GM23338 (cell line): ENCODE data around the gene FANCC. TPM values are rescaled to one million over a fixed set of nuclear protein-coding genes. Genes with fewer than 3 reads are reported as not detected.

ENCODE experiments used
- ATAC-seq: fragments of 200-7000 bp; cut with Tn5 transposase; 3 replicates; pipeline ENCODE4 v1.9.1; 2020
- DNase-seq: peaks from one replicate; pipeline ENCODE4 v3.0.0-alpha.2; 2015; ENCODE audit warnings: low spot score
- H2AFZ ChIP-seq: fragments of 200-600 bp; sonication (generic); 2 replicates; pipeline ENCODE4 v1.8.0; 2016; ENCODE audit warnings: antibody characterized with exemption, mild to moderate bottlenecking, moderate library complexity
- H3F3A ChIP-seq: fragments of 200-600 bp; sonication (generic); replicated peaks from 2 replicates; pipeline ENCODE4 v1.8.0; 2017; ENCODE audit warnings: antibody characterized with exemption, mixed run types, low read depth
- H3K27ac ChIP-seq: fragments of 200-600 bp; sonication (generic); 2 replicates; pipeline ENCODE4 v1.6.1; 2016; ENCODE audit warnings: low read depth
- H3K27me3 ChIP-seq: fragments of 200-600 bp; sonication (generic); 2 replicates; pipeline ENCODE4 v1.8.0; 2016; ENCODE audit warnings: mild to moderate bottlenecking, mixed run types, moderate library complexity; ENCODE audit not compliant: insufficient read depth
- H3K36me3 ChIP-seq: fragments of 200-600 bp; sonication (generic); 2 replicates; pipeline ENCODE4 v1.8.0; 2016; ENCODE audit warnings: mild to moderate bottlenecking; ENCODE audit not compliant: insufficient read depth
- H3K4me1 ChIP-seq: fragments of 200-600 bp; sonication (generic); 2 replicates; pipeline ENCODE4 v1.8.0; 2016; ENCODE audit warnings: mild to moderate bottlenecking, moderate library complexity; ENCODE audit not compliant: insufficient read depth
- H3K4me2 ChIP-seq: fragments of 200-600 bp; sonication (generic); 2 replicates; pipeline ENCODE4 v1.7.1; 2017; ENCODE audit warnings: mixed run types
- H3K4me3 ChIP-seq: fragments of 200-600 bp; sonication (generic); 2 replicates; pipeline ENCODE4 v1.6.1; 2016; ENCODE audit warnings: mixed run types
- H3K79me2 ChIP-seq: fragments of 200-600 bp; sonication (generic); replicated peaks from 2 replicates; pipeline ENCODE4 v1.8.0; 2017; ENCODE audit warnings: mild to moderate bottlenecking; ENCODE audit not compliant: insufficient read depth
- H3K9me2 ChIP-seq: fragments of 200-600 bp; sonication (generic); 2 replicates; pipeline ENCODE4 v1.8.0; 2017; ENCODE audit not compliant: insufficient read depth
- H4K20me1 ChIP-seq: fragments of 200-600 bp; sonication (generic); replicated peaks from 2 replicates; pipeline ENCODE4 v1.8.0; 2017; ENCODE audit warnings: mild to moderate bottlenecking; ENCODE audit not compliant: insufficient read depth
- H3K27ac Mint-ChIP-seq: 2 replicates; pipeline ENCODE4 v1.8.0; 2020; ENCODE audit warnings: inconsistent platforms, mild to moderate bottlenecking, moderate library complexity, mixed read lengths
- H3K27me3 Mint-ChIP-seq: 3 replicates; pipeline ENCODE4 v1.8.0; 2022; ENCODE audit warnings: low read depth, mild to moderate bottlenecking, moderate library complexity, mixed read lengths, inconsistent platforms; ENCODE audit not compliant: insufficient read depth, poor library complexity
- H3K36me3 Mint-ChIP-seq: 3 replicates; pipeline ENCODE4 v1.8.0; 2021; ENCODE audit warnings: low read depth, mild to moderate bottlenecking, inconsistent platforms, moderate library complexity, mixed read lengths
- H3K4me1 Mint-ChIP-seq: 3 replicates; pipeline ENCODE4 v1.8.0; 2020; ENCODE audit warnings: mild to moderate bottlenecking, inconsistent platforms, mixed read lengths
- H3K4me3 Mint-ChIP-seq: 3 replicates; pipeline ENCODE4 v1.8.0; 2021; ENCODE audit warnings: moderate library complexity, mild to moderate bottlenecking, inconsistent platforms, mixed read lengths
- H3K9me3 Mint-ChIP-seq: 3 replicates; pipeline ENCODE4 v1.8.0; 2020; ENCODE audit warnings: moderate library complexity, mild to moderate bottlenecking, inconsistent platforms, mixed read lengths
- CREB1 ChIP-seq: fragments of 250-450 bp; sonication (Bioruptor Pico); IDR thresholded peaks from 2 replicates; pipeline ENCODE4 v1.5.0; 2020; ENCODE audit warnings: low read depth, mild to moderate bottlenecking, moderate library complexity
- CTCF ChIP-seq, 2 experiments: fragments of 200-600 bp in 1 of 2; sonication (generic) in 1 of 2; conservative IDR thresholded peaks; 2 replicates each; pipeline versions ENCODE4 v1.5.1 to v1.6.1; 2016 to 2017; ENCODE audit warnings: antibody characterized with exemption in 2 of 2, low read depth in 2 of 2, mild to moderate bottlenecking in 2 of 2, moderate library complexity in 1 of 2
- ETS1 ChIP-seq: IDR thresholded peaks from 2 replicates; pipeline ENCODE4 v1.6.1; 2016; ENCODE audit warnings: antibody characterized with exemption
- EZH2 ChIP-seq: fragments of 200-600 bp; sonication (generic); IDR thresholded peaks from one replicate; pipeline ENCODE4 v1.8.0; 2017; ENCODE audit warnings: antibody characterized with exemption, mild to moderate bottlenecking, low read depth; ENCODE audit not compliant: unreplicated experiment
- EZH2phosphoT487 ChIP-seq: fragments of 200-600 bp; sonication (generic); IDR thresholded peaks from one replicate; pipeline ENCODE4 v1.8.1; 2018; ENCODE audit warnings: antibody characterized with exemption; ENCODE audit not compliant: unreplicated experiment
- JUNB ChIP-seq: IDR thresholded peaks from one replicate; pipeline ENCODE4 v1.6.1; 2016; ENCODE audit warnings: antibody characterized with exemption; ENCODE audit not compliant: unreplicated experiment
- NANOG ChIP-seq: IDR thresholded peaks from 2 replicates; pipeline ENCODE4 v1.6.1; 2016; ENCODE audit warnings: antibody characterized with exemption, borderline replicate concordance
- POLR2AphosphoS5 ChIP-seq: IDR thresholded peaks from 2 replicates; pipeline ENCODE4 v1.6.1; 2016; ENCODE audit warnings: antibody characterized with exemption, low read depth
- REST ChIP-seq: IDR thresholded peaks from one replicate; pipeline ENCODE4 v1.6.1; 2018; ENCODE audit warnings: antibody characterized with exemption; ENCODE audit not compliant: unreplicated experiment
- STAT1 ChIP-seq: IDR thresholded peaks from one replicate; pipeline ENCODE4 v1.6.1; 2016; ENCODE audit warnings: antibody characterized with exemption; ENCODE audit not compliant: unreplicated experiment
- ZNF114 ChIP-seq: fragments of 250-450 bp; sonication (Bioruptor Pico); IDR thresholded peaks from 2 replicates; pipeline ENCODE4 v1.5.0; 2020; ENCODE audit warnings: mild to moderate bottlenecking, moderate library complexity
- ZNF331 ChIP-seq: fragments of 250-450 bp; sonication (Bioruptor Pico); IDR thresholded peaks from 2 replicates; pipeline ENCODE4 v1.5.0; 2020; ENCODE audit warnings: low read depth, mild to moderate bottlenecking, moderate library complexity
- ZNF462 ChIP-seq: fragments of 250-450 bp; sonication (Bioruptor Pico); IDR thresholded peaks from 2 replicates; pipeline ENCODE4 v1.5.0; 2020; ENCODE audit warnings: mild to moderate bottlenecking, moderate library complexity
- polyA plus RNA-seq: library from polyadenylated mRNA; unstranded; fragments of >200 nt; fragmentation: Nextera tagmentation; extraction: Ambion mirVana; gene quantifications from 2 replicates; pipeline ENCODE4 v1.2.1, GENCODE V29; 2016
- total RNA-seq: library from RNA; depleted of rRNA; stranded (reverse); fragments of >200 nt; shearing (Covaris generic); gene quantifications from 2 replicates; pipeline ENCODE4 v1.2.3, GENCODE V29; 2014

The FANCC gene
- total and polyA plus RNA-seq, 2 experiments from 2014 or later, result 7.8 to 18.1 TPM

GRCh38 chr9:95086564-95086955 is 230.9 kb downstream of the FANCC start:
- H3F3A ChIP-seq, result no peaks in the 10 kb centered on the region
- H3K36me3 ChIP-seq, result no peaks in the 10 kb centered on the region
- ATAC-seq, result no peak
- H3K36me3 Mint-ChIP-seq, result peaks cover 4% of the 10 kb centered on the region; the same call in 2 of the 3 replicates
- TF ChIP-seq EZH2phosphoT487 (no peak), ZNF114 (no peak), ZNF462 (CRISPR knock-in tag) (no peak), JUNB (no peak), POLR2AphosphoS5 (no peak), CTCF (conservative IDR thresholded peaks at IDR 0.05; ENCODE audit: low read depth in 2 of 2) (no peak), ZNF331 (no peak), CREB1 (CRISPR knock-in tag) (no peak), REST (no peak), EZH2 (no peak), STAT1 (no peak), ETS1 (no peak), NANOG (no peak)
- H4K20me1 ChIP-seq, result no peaks in the 10 kb centered on the region
- H3K4me1 ChIP-seq, result no peaks in the 10 kb centered on the region
- no peak overlapping the region for H3K4me3 ChIP-seq
- no peaks in the 10 kb centered on the region for H3K9me3 Mint-ChIP-seq
- no peak overlapping the region for H3K4me3 Mint-ChIP-seq
- no peak overlapping the region for H3K4me2 ChIP-seq
- H2AFZ ChIP-seq, result no peak overlapping the region
- no peaks in the 10 kb centered on the region for H3K79me2 ChIP-seq
- 0 out of 2 replicates have a peak overlapping the region, but pooled peaks have one; percentile 27 for H3K27ac Mint-ChIP-seq
- no peak overlapping the region for H3K27ac ChIP-seq
- H3K4me1 Mint-ChIP-seq, result peaks cover 9% of the 10 kb centered on the region
- H3K27me3 Mint-ChIP-seq, result peaks cover 11% of the 10 kb centered on the region
- no peak for DNase-seq
- no peaks in the 10 kb centered on the region for H3K27me3 ChIP-seq
- H3K9me2 ChIP-seq, result no peaks in the 10 kb centered on the region
